DND-41 (cell line): ENCODE data around the gene CYP4F3.

Experiments
- ATAC-seq: fragments of 200-7000 bp; cut with Tn5 transposase; 3 replicates; pipeline ENCODE4 v1.9.1; 2021; ENCODE audit warnings: low read depth; ENCODE audit not compliant: insufficient read depth
- DNase-seq: peaks from one replicate; pipeline ENCODE4 v3.0.0-alpha.2; 2020
- H2AFZ ChIP-seq: 2 replicates; pipeline ENCODE4 v1.6.0; 2012; ENCODE audit warnings: low read depth, low read length
- H3K27ac ChIP-seq: 2 replicates; pipeline ENCODE4 v1.5.1; 2012; ENCODE audit warnings: low read length, inconsistent platforms
- H3K27me3 ChIP-seq: fragments of 200-600 bp; sonication (generic); 2 replicates; pipeline ENCODE4 v1.6.0; 2012; ENCODE audit warnings: low read length, mild to moderate bottlenecking, inconsistent platforms; ENCODE audit not compliant: insufficient read depth, poor library complexity
- H3K36me3 ChIP-seq: 2 replicates; pipeline ENCODE4 v1.5.1; 2012; ENCODE audit warnings: low read length, inconsistent platforms; ENCODE audit not compliant: insufficient read depth
- H3K4me1 ChIP-seq: 2 replicates; pipeline ENCODE4 v1.5.1; 2012; ENCODE audit warnings: mild to moderate bottlenecking, low read length; ENCODE audit not compliant: insufficient read depth
- H3K4me2 ChIP-seq: 2 replicates; pipeline ENCODE4 v1.6.0; 2012; ENCODE audit warnings: mild to moderate bottlenecking, moderate library complexity, low read length, inconsistent platforms; ENCODE audit not compliant: insufficient read depth
- H3K4me3 ChIP-seq, 2 experiments: fragments of 200-600 bp in 1 of 2; shearing (Covaris generic) in 1 of 2; 2 replicates each; pipeline ENCODE4 v1.5.1; 2012 to 2016; ENCODE audit warnings: inconsistent platforms in 2 of 2, low read length in 2 of 2, mild to moderate bottlenecking in 2 of 2, low read depth in 1 of 2, moderate library complexity in 1 of 2
- H3K79me2 ChIP-seq: 2 replicates; pipeline ENCODE4 v1.6.0; 2012; ENCODE audit warnings: low read length, inconsistent platforms; ENCODE audit not compliant: insufficient read depth
- H3K9ac ChIP-seq: 2 replicates; pipeline ENCODE4 v1.6.0; 2012; ENCODE audit warnings: low read depth, mild to moderate bottlenecking, inconsistent platforms, low read length, moderate library complexity
- H3K9me3 ChIP-seq: 2 replicates; pipeline ENCODE4 v1.5.1; 2012; ENCODE audit warnings: low read length, moderate library complexity, mild to moderate bottlenecking, inconsistent platforms; ENCODE audit not compliant: insufficient read depth, severe bottlenecking
- H4K20me1 ChIP-seq: 2 replicates; pipeline ENCODE4 v1.6.0; 2012; ENCODE audit warnings: low read length; ENCODE audit not compliant: insufficient read depth
- CTCF ChIP-seq: IDR thresholded peaks from 2 replicates; pipeline ENCODE4 v1.5.1; 2012; ENCODE audit warnings: borderline replicate concordance, low read length, moderate library complexity, mild to moderate bottlenecking; ENCODE audit not compliant: poor library complexity, severe bottlenecking; ENCODE audit errors: extremely low read depth
- EZH2 ChIP-seq: IDR thresholded peaks from 3 replicates; pipeline ENCODE4 v1.6.1; 2012; ENCODE audit warnings: borderline replicate concordance, low read depth, mild to moderate bottlenecking, moderate library complexity, low read length, inconsistent platforms; ENCODE audit not compliant: severe bottlenecking

CYP4F3 gene

GRCh38 chr19:15639596-15639995, 1.1 kb upstream of the CYP4F3 start:
- Histone ChIP-seq H3K9me3 (no peaks in the 10 kb centered on the region), H3K27me3 (no peaks in the 10 kb centered on the region)

GRCh38 chr19:15640904-15641597, 354 bp downstream of the CYP4F3 start:
- ATAC-seq (no peak), DNase-seq (no peak)
- H3K4me1 ChIP-seq = no peaks in the 10 kb centered on the region
- no peaks in the 10 kb centered on the region for H3K36me3 ChIP-seq
- no peak overlapping the region for H3K9ac ChIP-seq
- no peaks in the 10 kb centered on the region for H3K79me2 ChIP-seq
- no peak overlapping the region for H3K4me3 ChIP-seq
- TF ChIP-seq CTCF (no peak), EZH2 (no peak)
- no peak overlapping the region for H2AFZ ChIP-seq
- H3K27ac ChIP-seq = no peak overlapping the region
- no peak overlapping the region for H3K4me2 ChIP-seq
- no peaks in the 10 kb centered on the region for H3K9me3 ChIP-seq
- H3K27me3 ChIP-seq = no peaks in the 10 kb centered on the region
- H4K20me1 ChIP-seq = no peaks in the 10 kb centered on the region; the same call in 1 of the 2 replicates

More at GRCh38 chr19:15639596-15639995, 1.1 kb upstream of the CYP4F3 start:
- Histone ChIP-seq H3K4me3 (no peak overlapping the region), H4K20me1 (no peaks in the 10 kb centered on the region; the same call in 1 of the 2 replicates), H2AFZ (no peak overlapping the region), H3K27ac (no peak overlapping the region), H3K4me1 (no peaks in the 10 kb centered on the region), H3K79me2 (no peaks in the 10 kb centered on the region), H3K4me2 (no peak overlapping the region), H3K9ac (no peak overlapping the region), H3K36me3 (no peaks in the 10 kb centered on the region)
- TF ChIP-seq CTCF (no peak), EZH2 (no peak)
- DNase-seq (no peak), ATAC-seq (no peak)

GRCh38 chr19:15641901-15642491, 1.3 kb downstream of the CYP4F3 start:
- H3K79me2 ChIP-seq = no peaks in the 10 kb centered on the region
- H4K20me1 ChIP-seq = no peaks in the 10 kb centered on the region; the same call in 1 of the 2 replicates
- no peak overlapping the region for H2AFZ ChIP-seq
- no peak overlapping the region for H3K9ac ChIP-seq
- TF ChIP-seq CTCF (no peak), EZH2 (no peak)
- H3K4me3 ChIP-seq = no peak overlapping the region
- ATAC-seq (no peak), DNase-seq (no peak)
- H3K4me2 ChIP-seq = no peak overlapping the region
- no peaks in the 10 kb centered on the region for H3K9me3 ChIP-seq
- H3K36me3 ChIP-seq = no peaks in the 10 kb centered on the region
- no peak overlapping the region for H3K27ac ChIP-seq
- no peaks in the 10 kb centered on the region for H3K4me1 ChIP-seq
- no peaks in the 10 kb centered on the region for H3K27me3 ChIP-seq
